SK-N-SH (cell line): ENCODE data around the gene GTF3A. TPM values are rescaled to one million over a fixed set of nuclear protein-coding genes. Genes with fewer than 3 reads are reported as not detected.

Source experiments
- CTCF ChIA-PET: fragments of 300-600, 350-600 bp; formaldehyde crosslinking; extraction: SDS; loops from one replicate; lab custom pipeline; 2021; lab: Yijun Ruan, JAX
- POLR2A ChIA-PET: fragments of 350-600 bp; sonication (Branson Sonifier 250); formaldehyde crosslinking; extraction: SDS; loops from one replicate; lab custom pipeline; 2020; ENCODE audit warnings: antibody characterized with exemption, inconsistent platforms; lab: Yijun Ruan, JAX
- DNase-seq: peaks from one replicate; pipeline ENCODE4 v3.0.0; 2012
- H2AFZ ChIP-seq: fragments of 200-600 bp; sonication (generic); 2 replicates; pipeline ENCODE4 v1.8.1; 2016; ENCODE audit warnings: antibody characterized with exemption, mild to moderate bottlenecking, low read depth
- H3F3A ChIP-seq: fragments of 200-600 bp; sonication (generic); replicated peaks from 2 replicates; pipeline ENCODE3; 2016; ENCODE audit warnings: antibody characterized with exemption, mild to moderate bottlenecking; ENCODE audit not compliant: insufficient read depth
- H3K27ac ChIP-seq, 2 experiments: fragments of 200-500 bp in 1 of 2; fragments of 200-600 bp in 1 of 2; sonication (Bioruptor generic) in 1 of 2; sonication (generic), shearing (Covaris generic) in 1 of 2; 2 replicates each; pipeline versions ENCODE4 v1.5.1 to v1.6.1; 2014 to 2016; ENCODE audit warnings: low read depth in 2 of 2, inconsistent platforms in 1 of 2, low read length in 1 of 2, mild to moderate bottlenecking in 1 of 2, mixed read lengths in 1 of 2
- H3K27me3 ChIP-seq: fragments of 200-600 bp; sonication (generic), shearing (Covaris generic); 2 replicates; pipeline ENCODE4 v1.6.1; 2016; ENCODE audit warnings: mixed run types; ENCODE audit not compliant: insufficient read depth
- H3K36me3 ChIP-seq, 2 experiments: fragments of 200-500 bp in 1 of 2; fragments of 200-600 bp in 1 of 2; sonication (Bioruptor generic) in 1 of 2; sonication (generic) in 1 of 2; replicated peaks in 1 of 2; 2 replicates each; pipeline versions ENCODE3 to v1.5.1; 2014 to 2016; ENCODE audit warnings: low read length in 1 of 2, mild to moderate bottlenecking in 1 of 2; ENCODE audit not compliant: insufficient read depth in 2 of 2, control insufficient read depth in 1 of 2
- H3K4me1 ChIP-seq, 2 experiments: fragments of 200-500 bp in 1 of 2; fragments of 200-600 bp in 1 of 2; sonication (Bioruptor generic) in 1 of 2; sonication (generic), shearing (Covaris generic) in 1 of 2; 2 replicates each; pipeline versions ENCODE4 v1.5.1 to v1.6.1; 2014 to 2016; ENCODE audit warnings: low read depth in 1 of 2, low read length in 1 of 2, mixed run types in 1 of 2; ENCODE audit not compliant: insufficient read depth in 2 of 2, control insufficient read depth in 1 of 2
- H3K4me2 ChIP-seq: fragments of 200-600 bp; sonication (generic), shearing (Covaris generic); 2 replicates; pipeline ENCODE4 v1.6.1; 2017; ENCODE audit warnings: mixed run types
- H3K4me3 ChIP-seq, 2 experiments: fragments of 200-500 bp in 1 of 2; fragments of 200-600 bp in 1 of 2; sonication (Bioruptor generic) in 1 of 2; sonication (generic), shearing (Covaris generic) in 1 of 2; 2 replicates each; pipeline versions ENCODE4 v1.5.1 to v1.8.1; 2014 to 2016; ENCODE audit warnings: low read depth in 2 of 2, inconsistent platforms in 1 of 2, low read length in 1 of 2, mild to moderate bottlenecking in 1 of 2, mixed read lengths in 1 of 2, moderate library complexity in 1 of 2
- H3K79me2 ChIP-seq: fragments of 200-600 bp; sonication (generic); 2 replicates; pipeline ENCODE4 v1.8.1; 2017; ENCODE audit warnings: mild to moderate bottlenecking; ENCODE audit not compliant: insufficient read depth
- H3K9ac ChIP-seq: fragments of 200-600 bp; sonication (generic); 2 replicates; pipeline ENCODE4 v1.6.1; 2017; ENCODE audit warnings: mixed run types
- H3K9me2 ChIP-seq: fragments of 200-600 bp; sonication (generic); 2 replicates; pipeline ENCODE4 v1.6.1; 2017; ENCODE audit warnings: mixed run types
- H3K9me3 ChIP-seq: fragments of 200-600 bp; sonication (generic); 2 replicates; pipeline ENCODE4 v1.6.1; 2017; ENCODE audit warnings: mixed run types, mild to moderate bottlenecking, moderate library complexity
- H4K20me1 ChIP-seq: fragments of 200-600 bp; sonication (generic); 2 replicates; pipeline ENCODE4 v1.6.1; 2017; ENCODE audit warnings: mild to moderate bottlenecking, mixed run types; ENCODE audit not compliant: insufficient read depth
- CTCF ChIP-seq: fragments of 200-600 bp; sonication (generic); IDR thresholded peaks from 2 replicates; pipeline ENCODE4 v1.6.1; 2017; ENCODE audit warnings: antibody characterized with exemption, mild to moderate bottlenecking, moderate library complexity
- ELF1 ChIP-seq: IDR thresholded peaks from 2 replicates; pipeline ENCODE4 v1.4.0; 2012
- EP300 ChIP-seq, 2 experiments: IDR thresholded peaks; 2 replicates each; pipeline versions ENCODE4 v1.4.0 to v1.6.1; 2012; ENCODE audit warnings: borderline replicate concordance in 1 of 2, low read depth in 1 of 2, low read length in 1 of 2
- EZH2phosphoT487 ChIP-seq: fragments of 200-600 bp; sonication (generic); IDR thresholded peaks from 2 replicates; pipeline ENCODE4 v1.6.1; 2017; ENCODE audit warnings: low read depth, mixed run types, mild to moderate bottlenecking, antibody characterized with exemption, moderate library complexity, borderline replicate concordance
- GATA2 ChIP-seq: sonication (generic); formaldehyde crosslinking; IDR thresholded peaks from 2 replicates; pipeline ENCODE4 v1.5.0; 2020; ENCODE audit warnings: mild to moderate bottlenecking, missing genetic modification reagents
- JUND ChIP-seq: IDR thresholded peaks from 2 replicates; pipeline ENCODE4 v1.4.0; 2012
- MAX ChIP-seq: IDR thresholded peaks from 2 replicates; pipeline ENCODE4 v1.4.0; 2012; ENCODE audit warnings: low read depth
- NRF1 ChIP-seq: IDR thresholded peaks from 2 replicates; pipeline ENCODE4 v1.6.1; 2012; ENCODE audit warnings: low read depth, mild to moderate bottlenecking, low read length
- POLR2AphosphoS5 ChIP-seq: IDR thresholded peaks from 2 replicates; pipeline ENCODE4 v1.6.1; 2012; ENCODE audit warnings: low read depth, low read length
- RAD21 ChIP-seq: IDR thresholded peaks from 2 replicates; pipeline ENCODE4 v1.6.1; 2012; ENCODE audit warnings: mild to moderate bottlenecking, low read length
- SMC3 ChIP-seq: IDR thresholded peaks from 2 replicates; pipeline ENCODE4 v1.6.1; 2012; ENCODE audit warnings: low read depth, low read length, improper control_type of control experiment
- YY1 ChIP-seq: IDR thresholded peaks from 2 replicates; pipeline ENCODE4 v1.4.0; 2012; ENCODE audit warnings: low read depth, mild to moderate bottlenecking
- ZBTB33 ChIP-seq: IDR thresholded peaks from 2 replicates; pipeline ENCODE4 v1.4.0; 2012; ENCODE audit warnings: low read depth, borderline replicate concordance
- WGBS: methylation state at CpG from one replicate; pipeline ENCODE4 v1.1.6; 2017; ENCODE audit warnings: low lambda C conversion rate; 5-methylcytosine and 5-hydroxymethylcytosine counted together
- polyA plus RNA-seq, 3 experiments: library from polyadenylated mRNA; depleted of rRNA; stranded (reverse); fragments of >200 nt; gene quantifications; 2 replicates each; pipeline ENCODE4 v1.2.3, GENCODE V29; 2012

GTF3A gene
- polyA plus RNA-seq, 1 of the 3 experiments (the other 2 are of a cell fraction) = 75.4 TPM

- 44% methylated on average over 12 of the region's 12 CpGs for whole genome bisulfite sequencing
- POLR2A ChIA-PET = no interaction called here
- H3K4me1 ChIP-seq = no peaks in the 10 kb centered on the region; a peak in 1 of 4 replicates
- H3K4me2 ChIP-seq = no peak overlapping the region
- H3K36me3 ChIP-seq = no peaks in the 10 kb centered on the region
- no peak overlapping the region for H2AFZ ChIP-seq
- H3K79me2 ChIP-seq = no peaks in the 10 kb centered on the region
- no peaks in the 10 kb centered on the region for H3F3A ChIP-seq
- no peak overlapping the region for H3K4me3 ChIP-seq
- TF ChIP-seq EP300 (IDR thresholded peaks at IDR 0.05; ENCODE audit: borderline replicate concordance in 1 of 2, low read depth in 1 of 2, low read length in 1 of 2) (no peak), CTCF (peak; percentile 65), EZH2phosphoT487 (no peak), SMC3 (peak; percentile 56; the same call in 1 of the 2 replicates), RAD21 (peak; percentile 66), MAX (peak; percentile 21; the same call in 1 of the 2 replicates)
- peaks cover 34% of the 10 kb centered on the region; the same call in 1 of the 2 replicates for H3K27me3 ChIP-seq
- CTCF ChIA-PET = interaction anchor here (0.6 to 2.1 kb wide), 14 partner anchors 9 to 547 kb away, joined by 3 to 13 read pairs (median 3); no protein-coding TSS in a partner anchor
- H3K27ac ChIP-seq = no peak overlapping the region
- no peaks in the 10 kb centered on the region for H4K20me1 ChIP-seq
- no peaks in the 10 kb centered on the region for H3K9me2 ChIP-seq
- peak; percentile 53 for DNase-seq
- H3K9ac ChIP-seq = no peak overlapping the region
- H3K9me3 ChIP-seq = no peaks in the 10 kb centered on the region
Observed at GRCh38 chr13:27406178-27406939, 18.1 kb upstream of the GTF3A start.

GRCh38 chr13:27408074-27408473 lies 16.3 kb upstream of the GTF3A start:
- Histone ChIP-seq H3K36me3 (no peaks in the 10 kb centered on the region), H2AFZ (no peak overlapping the region), H3K79me2 (no peaks in the 10 kb centered on the region), H4K20me1 (no peaks in the 10 kb centered on the region), H3K9me2 (no peaks in the 10 kb centered on the region), H3K4me3 (no peak overlapping the region), H3K4me1 (no peaks in the 10 kb centered on the region; a peak in 1 of 4 replicates), H3K9me3 (no peaks in the 10 kb centered on the region), H3K27ac (no peak overlapping the region), H3K9ac (no peak overlapping the region), H3K4me2 (no peak overlapping the region), H3K27me3 (peaks cover 40% of the 10 kb centered on the region; the same call in 1 of the 2 replicates), H3F3A (no peaks in the 10 kb centered on the region)
- CTCF ChIA-PET = no interaction called here
- POLR2A ChIA-PET = no interaction called here
- DNase-seq = no peak
- WGBS = 11% methylated on average over 4 of the region's 4 CpGs
- TF ChIP-seq YY1 (no peak), JUND (no peak), MAX (no peak), ELF1 (no peak), SMC3 (no peak), ZBTB33 (no peak), GATA2 (CRISPR knock-in tag) (no peak), NRF1 (no peak), POLR2AphosphoS5 (no peak)
